Liver (tissue), 3 donors: ENCODE measurements around the gene SLC26A4.

Source experiments
- RAD21 ChIP-seq, 2 donors: IDR thresholded peaks; 2 replicates each; pipeline ENCODE4 v1.6.1; 2016; ENCODE audit warnings: antibody characterized with exemption in 2 of 2, mild to moderate bottlenecking in 2 of 2
- TAF1 ChIP-seq: conservative IDR thresholded peaks from 2 replicates; pipeline ENCODE4 v1.6.1; 2016; ENCODE audit warnings: antibody characterized with exemption, mild to moderate bottlenecking
- YY1 ChIP-seq: IDR thresholded peaks from 2 replicates; pipeline ENCODE4 v1.6.1; 2016; ENCODE audit warnings: antibody characterized with exemption, mild to moderate bottlenecking
- TF ChIP-seq, protein P1 (sequence below): IDR thresholded peaks from 2 replicates; pipeline ENCODE4 v1.6.1; 2016; ENCODE audit warnings: antibody characterized with exemption
- TF ChIP-seq, protein P2 (sequence below): fragments of 150-350 bp; IDR thresholded peaks from 2 replicates; pipeline ENCODE4 v1.5.1; 2017; ENCODE audit warnings: improper control_type of control experiment, low read depth, low read length; ENCODE audit not compliant: missing input control
- TF ChIP-seq, protein P3 (sequence below): IDR thresholded peaks from 2 replicates; pipeline ENCODE4 v1.6.1; 2016; ENCODE audit warnings: antibody characterized with exemption, mild to moderate bottlenecking
- TF ChIP-seq, protein P4 (sequence below): IDR thresholded peaks from 2 replicates; pipeline ENCODE4 v1.6.1; 2016; ENCODE audit warnings: antibody characterized with exemption
- donor health status: healthy.
- donor health status: healthy.

DNA sequence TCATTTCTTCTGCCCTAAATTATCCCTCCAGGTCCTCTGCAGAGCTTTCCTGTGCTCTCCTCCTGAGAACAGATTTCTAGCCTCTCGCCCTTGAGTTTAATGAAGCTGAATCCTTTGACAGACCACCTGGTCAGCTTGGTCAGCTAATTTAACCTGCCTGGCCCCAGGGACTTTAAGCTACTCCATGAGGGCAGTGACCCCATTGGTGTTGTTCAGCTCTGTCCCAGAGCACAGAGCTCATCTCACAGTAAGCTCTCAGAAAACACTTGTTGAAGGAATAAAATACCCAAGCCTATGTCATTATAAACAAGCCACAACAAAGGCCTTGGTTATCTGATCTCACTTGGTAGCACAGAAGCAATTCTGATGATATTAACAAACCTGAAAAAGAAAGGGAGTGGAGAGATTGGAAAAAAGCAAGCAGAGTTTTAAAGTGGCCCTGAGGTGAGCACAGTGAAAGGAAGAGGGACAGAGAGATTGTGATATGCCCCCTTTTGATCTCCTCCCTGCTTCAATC lies 24.4 kb downstream of the SLC26A4 start:
- TF ChIP-seq, protein P1, sequence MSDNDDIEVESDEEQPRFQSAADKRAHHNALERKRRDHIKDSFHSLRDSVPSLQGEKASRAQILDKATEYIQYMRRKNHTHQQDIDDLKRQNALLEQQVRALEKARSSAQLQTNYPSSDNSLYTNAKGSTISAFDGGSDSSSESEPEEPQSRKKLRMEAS: no peak
- TF ChIP-seq YY1 (no peak), RAD21 (IDR thresholded peaks at IDR 0.05) (no peak), TAF1 (no peak)
- TF ChIP-seq, protein P2, sequence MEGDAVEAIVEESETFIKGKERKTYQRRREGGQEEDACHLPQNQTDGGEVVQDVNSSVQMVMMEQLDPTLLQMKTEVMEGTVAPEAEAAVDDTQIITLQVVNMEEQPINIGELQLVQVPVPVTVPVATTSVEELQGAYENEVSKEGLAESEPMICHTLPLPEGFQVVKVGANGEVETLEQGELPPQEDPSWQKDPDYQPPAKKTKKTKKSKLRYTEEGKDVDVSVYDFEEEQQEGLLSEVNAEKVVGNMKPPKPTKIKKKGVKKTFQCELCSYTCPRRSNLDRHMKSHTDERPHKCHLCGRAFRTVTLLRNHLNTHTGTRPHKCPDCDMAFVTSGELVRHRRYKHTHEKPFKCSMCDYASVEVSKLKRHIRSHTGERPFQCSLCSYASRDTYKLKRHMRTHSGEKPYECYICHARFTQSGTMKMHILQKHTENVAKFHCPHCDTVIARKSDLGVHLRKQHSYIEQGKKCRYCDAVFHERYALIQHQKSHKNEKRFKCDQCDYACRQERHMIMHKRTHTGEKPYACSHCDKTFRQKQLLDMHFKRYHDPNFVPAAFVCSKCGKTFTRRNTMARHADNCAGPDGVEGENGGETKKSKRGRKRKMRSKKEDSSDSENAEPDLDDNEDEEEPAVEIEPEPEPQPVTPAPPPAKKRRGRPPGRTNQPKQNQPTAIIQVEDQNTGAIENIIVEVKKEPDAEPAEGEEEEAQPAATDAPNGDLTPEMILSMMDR: no peak
- TF ChIP-seq, protein P3, sequence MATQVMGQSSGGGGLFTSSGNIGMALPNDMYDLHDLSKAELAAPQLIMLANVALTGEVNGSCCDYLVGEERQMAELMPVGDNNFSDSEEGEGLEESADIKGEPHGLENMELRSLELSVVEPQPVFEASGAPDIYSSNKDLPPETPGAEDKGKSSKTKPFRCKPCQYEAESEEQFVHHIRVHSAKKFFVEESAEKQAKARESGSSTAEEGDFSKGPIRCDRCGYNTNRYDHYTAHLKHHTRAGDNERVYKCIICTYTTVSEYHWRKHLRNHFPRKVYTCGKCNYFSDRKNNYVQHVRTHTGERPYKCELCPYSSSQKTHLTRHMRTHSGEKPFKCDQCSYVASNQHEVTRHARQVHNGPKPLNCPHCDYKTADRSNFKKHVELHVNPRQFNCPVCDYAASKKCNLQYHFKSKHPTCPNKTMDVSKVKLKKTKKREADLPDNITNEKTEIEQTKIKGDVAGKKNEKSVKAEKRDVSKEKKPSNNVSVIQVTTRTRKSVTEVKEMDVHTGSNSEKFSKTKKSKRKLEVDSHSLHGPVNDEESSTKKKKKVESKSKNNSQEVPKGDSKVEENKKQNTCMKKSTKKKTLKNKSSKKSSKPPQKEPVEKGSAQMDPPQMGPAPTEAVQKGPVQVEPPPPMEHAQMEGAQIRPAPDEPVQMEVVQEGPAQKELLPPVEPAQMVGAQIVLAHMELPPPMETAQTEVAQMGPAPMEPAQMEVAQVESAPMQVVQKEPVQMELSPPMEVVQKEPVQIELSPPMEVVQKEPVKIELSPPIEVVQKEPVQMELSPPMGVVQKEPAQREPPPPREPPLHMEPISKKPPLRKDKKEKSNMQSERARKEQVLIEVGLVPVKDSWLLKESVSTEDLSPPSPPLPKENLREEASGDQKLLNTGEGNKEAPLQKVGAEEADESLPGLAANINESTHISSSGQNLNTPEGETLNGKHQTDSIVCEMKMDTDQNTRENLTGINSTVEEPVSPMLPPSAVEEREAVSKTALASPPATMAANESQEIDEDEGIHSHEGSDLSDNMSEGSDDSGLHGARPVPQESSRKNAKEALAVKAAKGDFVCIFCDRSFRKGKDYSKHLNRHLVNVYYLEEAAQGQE: no peak
- TF ChIP-seq, protein P4, sequence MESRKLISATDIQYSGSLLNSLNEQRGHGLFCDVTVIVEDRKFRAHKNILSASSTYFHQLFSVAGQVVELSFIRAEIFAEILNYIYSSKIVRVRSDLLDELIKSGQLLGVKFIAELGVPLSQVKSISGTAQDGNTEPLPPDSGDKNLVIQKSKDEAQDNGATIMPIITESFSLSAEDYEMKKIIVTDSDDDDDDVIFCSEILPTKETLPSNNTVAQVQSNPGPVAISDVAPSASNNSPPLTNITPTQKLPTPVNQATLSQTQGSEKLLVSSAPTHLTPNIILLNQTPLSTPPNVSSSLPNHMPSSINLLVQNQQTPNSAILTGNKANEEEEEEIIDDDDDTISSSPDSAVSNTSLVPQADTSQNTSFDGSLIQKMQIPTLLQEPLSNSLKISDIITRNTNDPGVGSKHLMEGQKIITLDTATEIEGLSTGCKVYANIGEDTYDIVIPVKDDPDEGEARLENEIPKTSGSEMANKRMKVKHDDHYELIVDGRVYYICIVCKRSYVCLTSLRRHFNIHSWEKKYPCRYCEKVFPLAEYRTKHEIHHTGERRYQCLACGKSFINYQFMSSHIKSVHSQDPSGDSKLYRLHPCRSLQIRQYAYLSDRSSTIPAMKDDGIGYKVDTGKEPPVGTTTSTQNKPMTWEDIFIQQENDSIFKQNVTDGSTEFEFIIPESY: no peak
